A673 (cell line): ENCODE results near the gene MATN1.

Experiments
- EZH2 ChIP-seq: fragments of 200-600 bp; sonication (generic); IDR thresholded peaks from 2 replicates; pipeline ENCODE4 v1.6.1; 2017; ENCODE audit warnings: borderline replicate concordance, low read depth, mild to moderate bottlenecking, mixed read lengths, antibody characterized with exemption, low read length; ENCODE audit not compliant: poor library complexity, severe bottlenecking
- TF ChIP-seq, protein P1 (sequence below): fragments of 300-800, 200-600 bp; sonication (generic); conservative IDR thresholded peaks from 2 replicates; pipeline ENCODE4 v1.5.1; 2017; ENCODE audit warnings: low read depth, mild to moderate bottlenecking, antibody characterized with exemption, low read length, moderate library complexity, mixed read lengths

DNA sequence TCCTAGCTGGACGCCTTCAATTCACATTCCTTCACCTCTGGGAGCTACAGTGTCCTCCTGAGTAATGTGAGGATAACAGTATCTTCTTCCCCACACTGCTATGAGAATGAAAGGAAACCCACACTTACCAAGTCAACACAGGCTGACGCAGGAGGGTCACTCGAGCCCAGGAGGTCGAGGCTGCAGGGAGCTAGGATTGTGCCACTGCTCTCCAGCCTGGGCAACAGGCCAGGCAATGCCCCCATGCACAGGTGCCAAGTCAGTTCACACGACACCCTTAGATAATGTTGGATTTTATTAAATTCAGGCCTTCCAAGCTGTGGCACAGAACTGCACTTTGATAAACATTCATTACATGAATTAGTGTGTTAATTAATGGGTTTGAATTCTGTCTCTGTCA is 31.9 kb downstream of the MATN1 start:
- TF ChIP-seq, protein P1, sequence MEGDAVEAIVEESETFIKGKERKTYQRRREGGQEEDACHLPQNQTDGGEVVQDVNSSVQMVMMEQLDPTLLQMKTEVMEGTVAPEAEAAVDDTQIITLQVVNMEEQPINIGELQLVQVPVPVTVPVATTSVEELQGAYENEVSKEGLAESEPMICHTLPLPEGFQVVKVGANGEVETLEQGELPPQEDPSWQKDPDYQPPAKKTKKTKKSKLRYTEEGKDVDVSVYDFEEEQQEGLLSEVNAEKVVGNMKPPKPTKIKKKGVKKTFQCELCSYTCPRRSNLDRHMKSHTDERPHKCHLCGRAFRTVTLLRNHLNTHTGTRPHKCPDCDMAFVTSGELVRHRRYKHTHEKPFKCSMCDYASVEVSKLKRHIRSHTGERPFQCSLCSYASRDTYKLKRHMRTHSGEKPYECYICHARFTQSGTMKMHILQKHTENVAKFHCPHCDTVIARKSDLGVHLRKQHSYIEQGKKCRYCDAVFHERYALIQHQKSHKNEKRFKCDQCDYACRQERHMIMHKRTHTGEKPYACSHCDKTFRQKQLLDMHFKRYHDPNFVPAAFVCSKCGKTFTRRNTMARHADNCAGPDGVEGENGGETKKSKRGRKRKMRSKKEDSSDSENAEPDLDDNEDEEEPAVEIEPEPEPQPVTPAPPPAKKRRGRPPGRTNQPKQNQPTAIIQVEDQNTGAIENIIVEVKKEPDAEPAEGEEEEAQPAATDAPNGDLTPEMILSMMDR, result no peak
- no peak for TF ChIP-seq EZH2
